Measurements from ENCODE around the gene DGCR2. TPM values are rescaled to one million over a fixed set of nuclear protein-coding genes. Genes with fewer than 3 reads are reported as not detected.

Gene DGCR2
- total RNA-seq, 2 donors from 2014 or later, result 24.4 to 28.5 TPM

DNA sequence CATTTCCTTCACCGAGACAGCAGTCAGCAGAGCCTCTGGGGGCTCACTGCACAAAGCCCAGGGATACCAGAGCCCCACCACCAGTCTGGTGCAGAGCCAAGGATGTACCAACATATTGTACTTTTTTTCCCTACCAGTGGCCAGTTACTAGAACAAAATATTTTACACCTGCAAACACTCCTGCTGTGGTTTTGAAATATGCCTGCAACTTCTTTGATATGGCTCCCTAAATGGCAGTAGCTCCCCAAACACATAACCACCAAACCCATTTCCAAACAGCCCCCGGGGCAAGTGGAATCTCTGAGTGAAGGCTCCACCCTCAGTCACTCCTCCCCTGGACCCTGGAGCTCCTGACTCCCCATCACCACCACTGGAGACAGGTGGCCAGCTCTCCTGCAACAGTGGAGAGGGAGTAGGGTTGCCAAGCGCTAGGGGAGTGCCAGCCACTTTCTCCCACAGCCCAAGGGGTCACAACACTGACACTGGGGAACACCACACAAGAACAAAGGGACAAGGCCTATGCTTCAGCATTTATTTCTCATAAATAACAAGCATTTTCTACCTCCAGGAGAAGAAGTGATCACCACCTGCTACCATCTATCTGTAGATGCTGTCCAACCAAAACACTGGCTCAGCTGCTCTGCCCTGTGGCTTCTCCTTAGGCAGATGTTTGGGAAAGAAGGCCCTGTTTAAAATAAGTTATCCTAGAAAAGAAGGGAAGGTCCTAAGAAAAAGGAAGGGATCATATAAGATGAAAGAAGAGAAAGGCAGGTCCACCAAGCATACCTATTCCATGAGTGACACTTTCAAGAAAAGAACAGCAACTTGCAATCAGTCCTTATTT is 15.1 kb downstream of the DGCR2 start:
- no peak overlapping the region for H3K4me3 Mint-ChIP-seq
- H3K27ac Mint-ChIP-seq, result peak overlapping the region; percentile 85
- no peak for ATAC-seq (replicated peaks in 1 of 2)
- no peak for DNase-seq
- H3K27me3 Mint-ChIP-seq (ENCODE audit: low read depth), result no peaks in the 10 kb centered on the region
- peaks cover 62% of the 10 kb centered on the region for H3K4me1 Mint-ChIP-seq (ENCODE audit: low read depth)
- no peaks in the 10 kb centered on the region for H3K9me3 Mint-ChIP-seq
- peaks cover 0 to 3% of the 10 kb centered on the region in 2 donors for H3K36me3 Mint-ChIP-seq (ENCODE audit: insufficient read depth in 2 of 2)

DNA sequence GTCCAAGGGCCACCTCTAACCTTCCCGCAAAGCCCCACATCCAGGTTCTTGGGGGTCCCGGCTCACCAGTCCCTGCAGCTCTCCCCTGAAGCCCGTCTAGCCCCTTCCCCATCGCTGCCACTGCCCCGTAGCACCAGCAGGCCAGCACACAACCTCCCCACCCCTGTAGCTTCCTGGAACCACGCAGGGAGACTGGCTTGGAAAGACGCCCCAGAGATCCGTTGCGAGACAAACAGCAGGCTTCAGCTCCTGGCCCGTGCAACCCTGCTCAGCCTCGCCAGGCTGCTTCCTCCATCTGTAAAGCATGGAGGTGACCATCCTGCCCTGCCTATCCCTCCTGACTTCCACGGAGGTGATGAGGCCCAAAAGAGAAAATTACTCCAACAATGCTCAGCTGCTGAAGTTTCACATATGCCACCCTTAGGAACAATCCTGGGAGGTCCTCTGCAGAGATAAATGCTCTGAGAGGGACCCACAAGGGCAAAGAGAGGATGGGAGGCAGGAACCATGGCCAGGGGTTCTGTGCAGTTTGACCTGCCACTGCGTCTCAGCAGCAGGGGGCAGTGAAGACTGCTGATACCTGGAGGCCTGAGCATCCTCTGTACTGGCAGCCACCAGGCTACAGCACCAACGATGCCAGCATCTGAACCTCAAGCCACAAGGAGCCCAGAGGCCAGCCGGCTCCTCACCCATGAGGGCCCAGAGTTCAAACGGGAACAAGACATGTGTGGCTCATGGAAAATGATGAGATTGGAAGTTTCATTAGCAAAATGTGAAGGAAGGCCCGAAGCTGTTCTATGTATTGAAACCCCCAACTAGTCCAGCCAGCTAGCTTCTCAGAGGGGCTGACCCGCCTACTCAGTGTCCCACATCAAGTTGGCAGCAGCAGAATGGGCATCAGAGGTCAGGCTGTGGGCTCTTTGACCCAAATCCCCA is 16.1 kb downstream of the DGCR2 start:
- H3K27ac Mint-ChIP-seq, result peak overlapping the region; percentile 78
- H3K36me3 Mint-ChIP-seq (ENCODE audit: insufficient read depth in 2 of 2), result peaks cover 0 to 3% of the 10 kb centered on the region in 2 donors
- H3K4me1 Mint-ChIP-seq (ENCODE audit: low read depth), result peaks cover 57% of the 10 kb centered on the region
- no peaks in the 10 kb centered on the region for H3K9me3 Mint-ChIP-seq
- no peak overlapping the region for H3K4me3 Mint-ChIP-seq
- ATAC-seq (replicated peaks in 1 of 2) (peak; percentile 56 to 61), DNase-seq (peak; percentile 44 to 49)
- H3K27me3 Mint-ChIP-seq (ENCODE audit: low read depth), result no peaks in the 10 kb centered on the region

DNA sequence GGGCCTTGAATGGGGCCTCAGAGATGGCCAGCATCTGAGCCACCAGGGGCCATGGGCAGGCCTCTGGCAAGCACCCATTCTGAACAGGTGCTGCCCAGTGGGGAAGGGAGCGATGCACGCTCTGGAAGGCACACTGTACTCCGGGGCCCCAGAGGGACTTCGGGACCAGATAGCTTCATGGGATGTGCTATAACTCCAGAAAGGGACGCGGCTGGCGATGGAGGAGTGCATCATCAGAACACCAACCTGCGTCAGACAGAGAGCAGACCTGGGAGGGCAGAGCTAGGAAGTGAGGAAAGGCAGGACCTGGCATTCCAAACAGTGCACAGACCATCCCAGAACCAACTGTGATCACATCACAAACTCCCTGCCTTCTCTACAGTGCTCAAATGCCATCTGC is 16.8 kb downstream of the DGCR2 start:
- ATAC-seq (replicated peaks in 1 of 2) (no peak), DNase-seq (no peak)
- Mint-ChIP-seq H3K27me3 (ENCODE audit: low read depth) (no peaks in the 10 kb centered on the region), H3K27ac (no peak overlapping the region), H3K36me3 (ENCODE audit: insufficient read depth in 2 of 2) (peaks cover 0 to 3% of the 10 kb centered on the region in 2 donors), H3K4me1 (ENCODE audit: low read depth) (peaks cover 52% of the 10 kb centered on the region), H3K4me3 (no peak overlapping the region), H3K9me3 (no peaks in the 10 kb centered on the region)

DNA sequence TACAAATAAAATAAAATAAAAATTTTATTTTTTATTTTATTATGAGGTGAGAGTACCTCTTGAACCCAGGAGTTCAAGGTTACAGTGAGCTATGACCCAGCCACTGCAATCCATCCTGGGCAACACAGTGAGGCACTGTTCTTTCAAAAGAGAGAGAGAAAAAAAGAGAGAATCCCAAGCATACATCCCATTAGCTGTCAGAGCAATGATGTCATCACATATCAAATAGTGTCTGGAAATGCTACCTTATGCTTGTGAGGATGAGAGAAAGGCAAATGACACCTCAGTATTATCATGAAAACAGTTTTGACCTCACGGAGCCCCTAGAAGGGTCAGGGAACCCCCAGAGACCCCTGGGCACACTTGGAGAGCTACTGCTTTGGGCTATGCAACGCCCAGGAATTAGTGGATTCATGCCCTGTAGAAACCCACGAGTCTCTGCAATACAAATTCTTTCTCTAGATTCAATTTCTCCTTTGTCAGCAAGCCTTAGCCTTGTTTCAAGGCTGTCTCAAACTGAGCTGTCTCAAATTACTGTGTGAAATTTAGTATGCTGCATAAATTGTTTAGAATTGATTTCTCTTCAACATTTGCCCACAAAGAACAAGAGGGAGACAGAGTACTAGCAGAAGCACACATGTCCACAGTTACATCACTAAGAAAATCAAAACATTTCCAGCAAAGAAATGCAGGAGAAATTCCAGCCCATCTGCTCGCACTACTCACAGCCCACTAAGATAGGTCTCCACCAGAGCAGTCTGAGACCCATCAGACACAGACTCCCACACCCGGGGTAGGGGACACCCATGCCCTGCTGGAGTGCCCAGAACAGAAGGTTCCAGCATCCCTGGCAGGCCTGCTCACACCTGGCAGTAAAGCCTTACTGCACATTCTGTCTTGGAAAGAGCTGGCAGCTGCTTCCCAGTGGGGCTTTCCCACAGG is 18.1 kb downstream of the DGCR2 start:
- H3K4me1 Mint-ChIP-seq (ENCODE audit: low read depth), result peaks cover 45% of the 10 kb centered on the region
- peaks cover 0 to 3% of the 10 kb centered on the region in 2 donors for H3K36me3 Mint-ChIP-seq (ENCODE audit: insufficient read depth in 2 of 2)
- ATAC-seq (replicated peaks in 1 of 2) (no peak), DNase-seq (no peak)
- H3K27ac Mint-ChIP-seq, result no peak overlapping the region
- no peaks in the 10 kb centered on the region for H3K27me3 Mint-ChIP-seq (ENCODE audit: low read depth)
- no peak overlapping the region for H3K4me3 Mint-ChIP-seq
- no peaks in the 10 kb centered on the region for H3K9me3 Mint-ChIP-seq

DNA sequence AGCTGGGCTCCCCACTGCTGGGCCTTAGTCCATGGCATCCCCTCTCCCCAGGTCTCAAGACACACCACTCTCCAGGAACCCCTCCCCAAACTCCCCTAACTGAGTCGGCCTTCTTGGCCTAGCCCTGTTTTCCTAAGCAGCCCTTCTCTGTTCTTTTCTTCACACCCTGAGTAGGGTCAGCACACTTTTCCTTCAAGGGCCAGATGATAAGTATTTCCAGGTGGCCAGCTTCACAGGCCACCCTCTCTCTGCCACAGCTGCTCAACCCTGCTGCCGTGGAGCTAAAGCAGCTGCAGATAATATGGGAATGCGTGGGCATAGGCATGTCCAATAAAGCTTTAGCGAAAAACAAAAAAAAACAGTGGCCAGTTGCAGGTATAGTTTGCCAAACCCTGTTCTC is 24.1 kb downstream of the DGCR2 start:
- H3K36me3 Mint-ChIP-seq (ENCODE audit: insufficient read depth in 2 of 2), result peaks cover 0 to 1% of the 10 kb centered on the region in 2 donors
- no peaks in the 10 kb centered on the region for H3K27me3 Mint-ChIP-seq (ENCODE audit: low read depth)
- H3K4me1 Mint-ChIP-seq (ENCODE audit: low read depth), result peaks cover 17% of the 10 kb centered on the region
- no peak overlapping the region for H3K4me3 Mint-ChIP-seq
- H3K27ac Mint-ChIP-seq, result peak overlapping the region; percentile 6
- DNase-seq (no peak), ATAC-seq (replicated peaks in 1 of 2) (no peak)
- H3K9me3 Mint-ChIP-seq, result no peaks in the 10 kb centered on the region

DNA sequence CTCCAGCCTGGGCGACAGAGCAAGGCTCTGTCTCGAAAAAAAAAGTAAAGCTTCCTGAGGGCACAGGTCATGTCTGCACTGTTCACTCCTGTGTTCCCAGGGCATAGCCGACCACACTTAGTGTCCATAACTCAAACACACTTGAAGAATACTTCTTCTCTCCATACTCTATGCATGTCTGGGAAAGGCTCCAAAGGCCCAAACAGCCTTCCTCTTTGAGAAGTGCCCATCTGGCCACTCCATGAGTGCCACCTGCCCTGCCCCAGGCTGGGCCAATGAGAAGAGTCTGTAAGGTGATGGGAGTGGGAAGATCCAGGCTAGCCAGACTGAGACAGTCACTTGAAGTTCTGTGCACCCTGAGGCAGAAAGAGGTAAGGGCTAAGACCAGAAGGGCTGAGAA is 24.7 kb downstream of the DGCR2 start:
- Mint-ChIP-seq H3K9me3 (no peaks in the 10 kb centered on the region), H3K36me3 (ENCODE audit: insufficient read depth in 2 of 2) (peaks cover 0 to 1% of the 10 kb centered on the region in 2 donors), H3K27ac (no peak overlapping the region), H3K4me3 (no peak overlapping the region), H3K4me1 (ENCODE audit: low read depth) (peaks cover 17% of the 10 kb centered on the region), H3K27me3 (ENCODE audit: low read depth) (no peaks in the 10 kb centered on the region)
- ATAC-seq (replicated peaks in 1 of 2) (no peak), DNase-seq (no peak)

DNA sequence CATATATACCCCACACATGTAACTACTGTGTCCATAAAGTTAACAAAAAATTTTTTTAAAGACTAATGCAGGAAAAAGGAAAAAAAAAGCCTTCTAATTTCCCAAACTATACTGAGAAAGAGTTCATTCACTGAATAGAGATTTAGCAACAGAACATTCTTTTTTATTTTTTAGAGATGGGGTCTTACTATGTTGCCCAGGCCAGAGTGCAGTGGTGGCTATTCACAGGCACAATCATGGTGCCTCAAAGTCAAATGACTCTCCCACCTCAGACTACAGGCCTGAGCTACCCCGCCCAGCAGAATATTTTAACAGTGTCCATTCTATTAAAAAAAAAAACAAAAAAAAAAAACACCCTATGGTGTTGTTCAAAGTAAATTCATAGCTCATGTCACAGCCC is 25.7 kb downstream of the DGCR2 start:
- DNase-seq, result no peak
- Mint-ChIP-seq H3K4me3 (no peak overlapping the region), H3K36me3 (ENCODE audit: insufficient read depth in 2 of 2) (peaks cover 0 to 1% of the 10 kb centered on the region in 2 donors), H3K27ac (no peak overlapping the region), H3K4me1 (ENCODE audit: low read depth) (peaks cover 17% of the 10 kb centered on the region), H3K9me3 (no peaks in the 10 kb centered on the region), H3K27me3 (ENCODE audit: low read depth) (no peaks in the 10 kb centered on the region)
- ATAC-seq (replicated peaks in 1 of 2), result no peak

DNA sequence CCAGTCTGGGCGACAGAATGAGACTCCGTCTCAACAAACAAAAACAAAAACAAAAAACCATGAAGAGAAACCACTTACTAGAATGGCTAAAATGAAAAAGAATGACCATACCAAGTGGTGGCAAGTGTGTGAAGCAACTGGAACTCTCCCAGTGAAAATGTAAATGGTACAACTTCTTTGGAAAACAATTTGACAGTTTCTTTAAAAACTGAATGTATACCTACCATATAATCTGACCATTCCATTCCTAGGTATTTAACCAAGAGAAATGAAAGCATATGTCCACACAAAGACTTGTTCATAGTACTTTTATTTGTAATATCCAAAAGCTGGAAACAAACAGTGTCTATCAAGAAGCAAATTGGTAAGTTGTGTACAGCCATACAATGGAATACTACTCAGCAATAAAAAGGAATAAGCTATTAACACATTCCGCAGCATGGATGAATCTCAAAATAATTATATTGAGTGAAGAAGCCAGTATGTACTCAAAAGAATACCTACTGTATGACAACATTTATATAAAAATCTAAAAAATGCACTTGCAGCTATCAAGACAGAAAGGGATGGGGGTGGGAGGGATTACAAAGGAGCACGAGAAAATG is 27.7 kb downstream of the DGCR2 start:
- no peak for DNase-seq
- no peak for ATAC-seq (replicated peaks in 1 of 2)
- H3K36me3 Mint-ChIP-seq (ENCODE audit: insufficient read depth in 2 of 2), result peaks cover 0 to 1% of the 10 kb centered on the region in 2 donors
- no peaks in the 10 kb centered on the region for H3K9me3 Mint-ChIP-seq
- H3K4me1 Mint-ChIP-seq (ENCODE audit: low read depth), result peaks cover 14% of the 10 kb centered on the region
- no peak overlapping the region for H3K27ac Mint-ChIP-seq
- H3K27me3 Mint-ChIP-seq (ENCODE audit: low read depth), result no peaks in the 10 kb centered on the region
- no peak overlapping the region for H3K4me3 Mint-ChIP-seq

DNA sequence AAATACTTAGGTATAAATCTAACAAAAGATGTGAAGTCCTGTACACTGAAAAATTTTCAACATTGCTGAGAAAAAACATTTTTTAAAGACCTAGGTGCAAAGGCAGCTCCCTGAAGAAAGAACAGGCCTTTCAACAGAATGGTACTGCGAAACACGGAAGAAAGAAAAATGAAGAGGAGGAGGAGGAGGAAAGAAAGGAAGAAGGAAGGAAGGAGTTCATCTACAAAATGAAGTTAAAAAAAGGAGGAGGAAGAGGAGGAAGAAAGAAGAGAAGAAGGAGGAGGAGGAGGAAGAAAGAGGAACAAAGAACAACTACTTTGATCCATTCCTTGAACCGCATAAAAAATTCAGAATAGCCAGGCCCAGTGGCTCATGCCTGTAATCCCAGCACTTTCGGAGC is 29.5 kb downstream of the DGCR2 start:
- Mint-ChIP-seq H3K9me3 (no peaks in the 10 kb centered on the region), H3K27ac (no peak overlapping the region), H3K36me3 (ENCODE audit: insufficient read depth in 2 of 2) (no peaks in the 10 kb centered on the region), H3K4me1 (ENCODE audit: low read depth) (peaks cover 9% of the 10 kb centered on the region), H3K4me3 (no peak overlapping the region), H3K27me3 (ENCODE audit: low read depth) (no peaks in the 10 kb centered on the region)
- DNase-seq (no peak), ATAC-seq (replicated peaks in 1 of 2) (no peak)

DNA sequence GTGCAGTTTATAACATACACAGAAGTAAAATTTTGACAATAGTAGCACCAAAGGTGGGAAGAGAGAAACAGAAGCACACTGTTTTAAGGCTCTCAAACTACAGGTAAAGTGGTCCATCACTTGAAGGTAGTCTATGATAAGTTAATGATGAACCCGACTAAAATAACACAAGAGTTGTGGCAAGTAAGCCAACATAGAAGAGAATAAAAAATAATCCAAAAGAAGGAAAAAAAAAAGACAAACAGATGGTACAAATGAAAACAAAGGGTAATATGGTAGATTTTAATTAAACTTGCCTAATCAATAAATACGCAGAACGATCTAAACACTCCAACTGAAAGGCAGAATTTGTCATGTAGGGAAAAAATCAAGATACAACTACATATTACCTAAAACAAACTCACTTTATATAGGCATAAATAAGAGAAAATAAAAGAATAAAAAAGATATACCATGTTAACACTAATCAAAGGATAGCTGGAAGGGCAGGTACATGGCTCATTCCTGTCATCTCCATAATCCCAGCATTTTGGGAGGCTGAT is 31.6 kb downstream of the DGCR2 start:
- no peak overlapping the region for H3K27ac Mint-ChIP-seq
- ATAC-seq (replicated peaks in 1 of 2) (no peak), DNase-seq (no peak)
- H3K4me3 Mint-ChIP-seq, result no peak overlapping the region
- H3K36me3 Mint-ChIP-seq (ENCODE audit: insufficient read depth in 2 of 2), result no peaks in the 10 kb centered on the region
- H3K27me3 Mint-ChIP-seq (ENCODE audit: low read depth), result no peaks in the 10 kb centered on the region
- peaks cover 6% of the 10 kb centered on the region for H3K4me1 Mint-ChIP-seq (ENCODE audit: low read depth)
- no peaks in the 10 kb centered on the region for H3K9me3 Mint-ChIP-seq

DNA sequence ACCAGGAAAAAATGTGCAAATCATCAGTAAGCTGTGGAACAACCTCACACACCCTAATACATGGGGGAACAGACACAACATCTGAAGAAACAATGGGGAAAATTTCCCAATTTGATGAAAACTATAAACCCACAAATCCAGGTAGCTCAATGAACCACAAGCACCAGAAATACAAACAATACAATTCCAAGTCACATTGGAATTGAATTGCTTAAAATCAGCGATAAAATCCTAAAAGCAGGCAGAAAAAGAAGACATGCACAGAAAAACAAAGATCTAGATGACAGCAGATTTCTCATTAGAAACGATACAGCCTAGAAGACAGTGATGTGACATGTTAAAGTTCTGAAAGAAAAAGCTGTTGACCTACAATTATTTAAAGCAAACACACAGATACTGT is 32.0 kb downstream of the DGCR2 start:
- Mint-ChIP-seq H3K27ac (no peak overlapping the region), H3K36me3 (ENCODE audit: insufficient read depth in 2 of 2) (peaks cover 0 to 1% of the 10 kb centered on the region in 2 donors), H3K27me3 (ENCODE audit: low read depth) (no peaks in the 10 kb centered on the region), H3K9me3 (no peaks in the 10 kb centered on the region), H3K4me1 (ENCODE audit: low read depth) (peaks cover 6% of the 10 kb centered on the region), H3K4me3 (no peak overlapping the region)
- DNase-seq, result no peak
- no peak for ATAC-seq (replicated peaks in 1 of 2)

Measured in activated T-cell treated with anti-CD3 and anti-CD28 coated beads, Interleukin-2, amount 50 U/mL, for 72 hours (primary cell).